HEK293 (cell line): ENCODE data around the gene SMIM41.

Experiments used
- CTCF ChIP-seq: fragments of 450-650 bp; formaldehyde crosslinking; IDR thresholded peaks from 2 replicates; pipeline ENCODE4 v1.5.1; 2016; ENCODE audit warnings: missing biosample characterization, missing genetic modification characterization
- GFI1B ChIP-seq: fragments of 450-650 bp; formaldehyde crosslinking; IDR thresholded peaks from 2 replicates; pipeline ENCODE4 v1.5.1; 2016; ENCODE audit warnings: missing biosample characterization, missing genetic modification characterization
- GLI4 ChIP-seq: fragments of 450-650 bp; formaldehyde crosslinking; IDR thresholded peaks from 2 replicates; pipeline ENCODE4 v1.5.1; 2016; ENCODE audit warnings: missing biosample characterization, missing genetic modification characterization
- RBAK ChIP-seq: fragments of 450-650 bp; formaldehyde crosslinking; IDR thresholded peaks from 2 replicates; pipeline ENCODE4 v1.5.1; 2016; ENCODE audit warnings: missing biosample characterization, missing genetic modification characterization
- SETDB1 ChIP-seq: IDR thresholded peaks from one replicate; pipeline ENCODE4 v1.6.1; 2017; ENCODE audit warnings: mild to moderate bottlenecking, low read length, moderate library complexity, mixed read lengths; ENCODE audit not compliant: insufficient read length
- ZEB2 ChIP-seq: fragments of 450-650 bp; formaldehyde crosslinking; IDR thresholded peaks from 2 replicates; pipeline ENCODE4 v1.5.1; 2016; ENCODE audit warnings: missing biosample characterization, missing genetic modification characterization
- ZNF174 ChIP-seq: fragments of 450-650 bp; formaldehyde crosslinking; IDR thresholded peaks from 2 replicates; pipeline ENCODE4 v1.5.0; 2017; ENCODE audit warnings: missing biosample characterization, mild to moderate bottlenecking, missing genetic modification characterization
- ZNF24 ChIP-seq: fragments of 450-650 bp; formaldehyde crosslinking; IDR thresholded peaks from 2 replicates; pipeline ENCODE4 v1.5.1; 2016; ENCODE audit warnings: missing biosample characterization, missing genetic modification characterization
- ZNF350 ChIP-seq: fragments of 450-650 bp; formaldehyde crosslinking; IDR thresholded peaks from 2 replicates; pipeline ENCODE4 v1.5.0; 2017; ENCODE audit warnings: missing biosample characterization, mild to moderate bottlenecking, missing genetic modification characterization
- ZNF530 ChIP-seq: fragments of 450-650 bp; formaldehyde crosslinking; IDR thresholded peaks from 2 replicates; pipeline ENCODE4 v1.5.1; 2016; ENCODE audit warnings: low read depth, missing biosample characterization, missing genetic modification characterization
- ZNF707 ChIP-seq: fragments of 450-650 bp; formaldehyde crosslinking; IDR thresholded peaks from 2 replicates; pipeline ENCODE4 v1.5.1; 2016; ENCODE audit warnings: missing biosample characterization, missing genetic modification characterization

GRCh38 chr12:52141875-52142274, 62.4 kb downstream of the SMIM41 start:
- TF ChIP-seq SETDB1 (no peak), ZNF707 (tag by site-specific recombination) (no peak), RBAK (tag by site-specific recombination) (no peak), CTCF (tag by site-specific recombination) (no peak), ZNF530 (tag by site-specific recombination) (no peak), GLI4 (tag by site-specific recombination) (no peak), ZNF174 (no peak), GFI1B (tag by site-specific recombination) (no peak), ZEB2 (no peak), ZNF24 (tag by site-specific recombination) (no peak), ZNF350 (tag by site-specific recombination) (no peak)
